Spleen (tissue), 11 donors: ENCODE measurements around the gene PDZD2. TPM values are rescaled to one million over a fixed set of nuclear protein-coding genes. Genes with fewer than 3 reads are reported as not detected.

ENCODE experiments used
- DNase-seq: peaks from one replicate; pipeline ENCODE4 v3.0.0-alpha.2; 2020
- H3K27ac ChIP-seq, 8 donors: fragments of 200-600 bp; sonication (generic) in 7 of 8; 1 replicate in 4 of 8; 2 replicates in 4 of 8; pipeline versions ENCODE4 v1.5.0 to v1.8.0; 2016 to 2021; ENCODE audit warnings: inconsistent platforms in 4 of 8, mild to moderate bottlenecking in 4 of 8, moderate library complexity in 1 of 8
- H3K27me3 ChIP-seq, 7 donors: fragments of 200-600 bp; sonication (generic) in 6 of 7; replicated peaks in 1 of 7; 1 replicate in 4 of 7; 2 replicates in 3 of 7; pipeline versions ENCODE4 v1.5.0 to v1.8.0; 2016 to 2021; ENCODE audit warnings: inconsistent platforms in 3 of 7, mild to moderate bottlenecking in 1 of 7
- H3K36me3 ChIP-seq, 6 donors: fragments of 200-600 bp; sonication (generic) in 5 of 6; 1 replicate in 4 of 6; 2 replicates in 2 of 6; pipeline versions ENCODE4 v1.5.0 to v1.8.0; 2016 to 2021; ENCODE audit warnings: inconsistent platforms in 2 of 6
- H3K4me1 ChIP-seq, 6 donors: fragments of 200-600 bp; sonication (generic) in 5 of 6; 1 replicate in 3 of 6; 2 replicates in 3 of 6; pipeline versions ENCODE4 v1.5.0 to v1.8.0; 2016 to 2021; ENCODE audit warnings: inconsistent platforms in 3 of 6
- H3K4me3 ChIP-seq, 8 donors: fragments of 200-600 bp; sonication (generic) in 7 of 8; 1 replicate in 4 of 8; 2 replicates in 4 of 8; pipeline versions ENCODE4 v1.5.0 to v1.8.0; 2016 to 2021; ENCODE audit warnings: inconsistent platforms in 4 of 8, mild to moderate bottlenecking in 4 of 8, moderate library complexity in 2 of 8
- H3K9me3 ChIP-seq, 8 donors: fragments of 200-600 bp; sonication (generic) in 7 of 8; 1 replicate in 4 of 8; 2 replicates in 4 of 8; pipeline versions ENCODE4 v1.5.0 to v1.8.0; 2016 to 2021; ENCODE audit warnings: inconsistent platforms in 4 of 8
- POLR2A ChIP-seq, 3 donors: fragments of 450-650 bp; IDR thresholded peaks; one replicate each; pipeline ENCODE4 v1.5.1; 2017; ENCODE audit warnings: antibody characterized with exemption in 3 of 3, mild to moderate bottlenecking in 1 of 3
- POLR2AphosphoS5 ChIP-seq, 3 donors: sonication (generic); formaldehyde crosslinking; IDR thresholded peaks; one replicate each; pipeline ENCODE4 v1.5.1; 2017; ENCODE audit warnings: antibody characterized with exemption in 3 of 3
- WGBS, 5 donors: extraction: QIAGEN DNeasy Blood & Tissue Kit in 3 of 5; methylation state at CpG; one replicate each; pipeline versions ENCODE4 v1.1.5 to v1.1.7; 2013 to 2018; 5-methylcytosine and 5-hydroxymethylcytosine counted together
- intact Hi-C: fragments of 100-400 bp; cut with DNase I; formaldehyde crosslinking; loops from one replicate; pipeline ENCODE4 v1.15.0; 2023; ENCODE audit warnings: low total_unique reads
- polyA plus RNA-seq, 3 donors: library from polyadenylated mRNA; stranded (reverse); fragments of 200-250 nt; gene quantifications; one replicate each; pipeline ENCODE4 v1.2.1, GENCODE V29; 2013
- total RNA-seq, 7 donors: library from RNA; depleted of rRNA in 3 of 7; stranded (reverse); fragments of >200 nt in 3 of 7; fragmentation: NEBNext Ultra II Directional in 4 of 7; extraction: Animal tissue kit (Norgen Biotek cat#: 25700) in 4 of 7; gene quantifications; one replicate each; pipeline versions ENCODE4 v1.1.0 to v1.2.1, GENCODE V29; 2016 to 2021
- TF ChIP-seq, protein P1 (sequence below), 11 experiments: fragments of 200-600 bp in 7 of 11; fragments of 450-650 bp in 4 of 11; sonication (generic) in 4 of 11; IDR thresholded peaks in 8 of 11; conservative IDR thresholded peaks in 3 of 11; 1 replicate in 7 of 11; 2 replicates in 4 of 11; pipeline versions ENCODE4 v1.4.0 to v1.8.0; 2016 to 2021; ENCODE audit warnings: antibody characterized with exemption in 11 of 11, inconsistent platforms in 4 of 11, mild to moderate bottlenecking in 1 of 11
- donor health status: healthy with polysubstance abuse.
- donor health status: DM: no; HTN: no; CAD: no; lungs with moderate emphysema.
- donor health status: DM: no; HTN: no; CAD: no.
- donor health status: Bipolar disorder and iron deficiency.
- donor health status: healthy.
- donor health status: DM: no; HTN: no; CAD: no.
- donor health status: DM: yes; HTN: yes; CAD: no.

PDZD2 gene
- total and polyA plus RNA-seq, 10 donors, result 0.09 to 4.7 (median 2.4) TPM

DNA sequence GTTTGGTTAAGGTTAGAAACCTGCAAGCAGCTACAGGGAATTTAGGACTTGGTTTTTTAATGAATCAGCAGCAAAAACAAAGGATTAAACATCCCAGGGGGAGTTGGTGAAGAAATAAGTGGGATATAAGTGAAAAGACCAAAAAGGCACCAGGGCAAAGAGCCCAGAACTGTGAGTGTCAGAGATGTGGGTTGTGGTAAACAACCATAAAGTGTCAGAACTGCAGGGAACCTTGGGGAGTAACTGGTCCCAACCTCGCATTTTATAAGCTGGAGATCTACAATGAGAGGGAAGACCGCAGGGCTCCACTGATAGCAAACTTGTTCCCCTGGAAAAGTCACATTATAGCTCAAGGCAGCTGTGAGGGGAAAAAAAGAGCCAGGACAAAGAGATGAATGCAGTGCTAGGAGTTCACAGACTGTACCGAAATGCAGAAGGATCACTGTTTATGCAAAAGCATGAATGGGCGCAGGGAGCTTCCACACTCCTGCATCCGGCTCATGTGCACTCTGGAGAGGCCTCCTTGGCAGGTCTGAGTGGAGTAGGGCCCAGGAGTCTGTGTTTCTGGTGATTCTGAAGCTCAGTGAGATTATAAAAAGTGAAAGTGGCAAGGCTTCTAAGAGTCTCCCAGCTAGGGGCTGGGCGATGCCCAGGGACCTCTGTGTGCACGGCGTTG, 378.9 kb downstream of the PDZD2 start:
- H3K4me1 ChIP-seq, result peaks cover 0 to 26% (median 4%) of the 10 kb centered on the region in 6 donors
- no peaks in the 10 kb centered on the region for H3K27me3 ChIP-seq
- peak; percentile 50 for DNase-seq
- no peaks in the 10 kb centered on the region for H3K36me3 ChIP-seq
- no peak for TF ChIP-seq POLR2AphosphoS5 (IDR thresholded peaks at IDR 0.05)
- peak overlapping the region in 4 of 8 donors; percentile 22 to 37 (median 25) for H3K27ac ChIP-seq
- no peaks in the 10 kb centered on the region for H3K9me3 ChIP-seq
- H3K4me3 ChIP-seq, result no peak overlapping the region
- 73 to 88% (median 76%) methylated on average over 8 of the region's 8 CpGs for WGBS, 5 donors
- intact Hi-C loops, result no loop called here

DNA sequence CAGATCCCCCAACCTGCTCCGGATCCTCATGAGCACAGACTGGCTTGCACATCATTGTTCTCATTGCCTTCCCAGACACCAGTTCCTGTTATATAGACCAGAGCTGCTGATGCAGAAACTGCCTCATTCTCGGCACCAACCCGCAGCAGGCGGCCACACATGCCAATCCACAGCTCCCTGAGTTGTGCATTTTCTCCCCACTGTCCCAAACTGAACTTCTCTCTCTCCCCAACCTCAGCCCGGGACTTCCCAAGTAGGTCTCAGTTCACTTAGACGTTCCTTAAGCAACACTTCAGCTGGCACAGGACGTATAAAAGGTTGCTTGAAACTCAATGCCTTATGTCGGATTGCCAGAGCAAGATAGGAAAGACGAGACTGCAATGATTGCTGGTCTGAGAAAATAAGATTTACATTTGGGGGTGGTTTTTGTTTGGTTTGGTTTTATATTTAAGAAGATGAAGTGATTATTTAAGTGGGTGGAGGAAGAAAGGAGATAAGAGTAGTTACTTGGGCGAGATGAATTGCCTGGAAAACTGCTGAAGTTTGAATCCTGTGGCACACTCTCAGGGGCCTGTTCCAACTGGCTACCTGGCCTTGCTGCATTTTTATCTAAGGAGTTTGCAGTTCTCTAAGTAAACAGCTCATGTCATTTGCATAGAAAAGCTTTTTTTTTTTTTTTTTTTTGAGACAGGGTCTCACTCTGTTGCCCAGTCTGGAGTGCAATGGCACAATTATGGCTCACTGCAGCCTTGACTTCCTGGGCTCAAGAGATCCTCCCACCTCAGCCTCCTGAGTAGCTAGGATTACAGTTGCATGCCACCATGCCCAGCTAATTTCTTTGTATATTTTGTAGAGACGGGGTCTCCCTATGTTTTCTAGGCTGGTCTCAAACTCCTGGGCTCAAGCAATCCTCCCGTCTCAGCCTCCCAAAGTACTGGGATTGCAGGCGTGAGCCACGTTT, 379.8 kb downstream of the PDZD2 start:
- TF ChIP-seq POLR2AphosphoS5 (IDR thresholded peaks at IDR 0.05) (no peak), POLR2A (IDR thresholded peaks at IDR 0.05) (no peak)
- TF ChIP-seq, protein P1, sequence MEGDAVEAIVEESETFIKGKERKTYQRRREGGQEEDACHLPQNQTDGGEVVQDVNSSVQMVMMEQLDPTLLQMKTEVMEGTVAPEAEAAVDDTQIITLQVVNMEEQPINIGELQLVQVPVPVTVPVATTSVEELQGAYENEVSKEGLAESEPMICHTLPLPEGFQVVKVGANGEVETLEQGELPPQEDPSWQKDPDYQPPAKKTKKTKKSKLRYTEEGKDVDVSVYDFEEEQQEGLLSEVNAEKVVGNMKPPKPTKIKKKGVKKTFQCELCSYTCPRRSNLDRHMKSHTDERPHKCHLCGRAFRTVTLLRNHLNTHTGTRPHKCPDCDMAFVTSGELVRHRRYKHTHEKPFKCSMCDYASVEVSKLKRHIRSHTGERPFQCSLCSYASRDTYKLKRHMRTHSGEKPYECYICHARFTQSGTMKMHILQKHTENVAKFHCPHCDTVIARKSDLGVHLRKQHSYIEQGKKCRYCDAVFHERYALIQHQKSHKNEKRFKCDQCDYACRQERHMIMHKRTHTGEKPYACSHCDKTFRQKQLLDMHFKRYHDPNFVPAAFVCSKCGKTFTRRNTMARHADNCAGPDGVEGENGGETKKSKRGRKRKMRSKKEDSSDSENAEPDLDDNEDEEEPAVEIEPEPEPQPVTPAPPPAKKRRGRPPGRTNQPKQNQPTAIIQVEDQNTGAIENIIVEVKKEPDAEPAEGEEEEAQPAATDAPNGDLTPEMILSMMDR (IDR thresholded peaks at IDR 0.05 in 8 of 11, conservative IDR thresholded peaks at IDR 0.05 in 3 of 11), result no peak
- H3K27ac ChIP-seq, result peak overlapping the region in 4 of 8 donors; percentile 22 to 37 (median 25)
- 72 to 80% (median 77%) methylated on average over 14 of the region's 14 CpGs for WGBS, 5 donors

DNA sequence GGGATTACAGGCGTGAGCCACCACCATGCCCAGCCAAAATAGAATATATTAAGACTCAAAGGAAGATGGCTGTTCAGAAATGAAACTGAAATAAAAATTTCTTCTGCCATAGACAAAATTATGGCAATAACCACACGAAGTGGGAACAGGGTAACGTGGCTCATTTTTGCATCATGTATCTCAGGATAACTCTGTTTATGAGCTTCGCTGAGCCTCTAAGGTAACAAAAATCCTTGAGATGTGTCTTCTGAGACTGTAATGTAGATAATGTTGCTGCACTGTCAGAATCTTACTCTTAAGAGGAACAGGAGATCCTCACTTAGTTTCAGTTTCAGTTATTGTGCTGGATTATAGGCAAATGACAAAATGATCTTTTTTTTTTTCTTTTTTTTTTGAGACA, 381.3 kb downstream of the PDZD2 start:
- intact Hi-C loops, result no loop called here
- WGBS, 5 donors, result 37 to 58% (median 42%) methylated on average over 4 of the region's 4 CpGs
- H3K36me3 ChIP-seq, result no peaks in the 10 kb centered on the region
- no peak for DNase-seq
- peak overlapping the region in 6 of 8 donors; percentile 22 to 76 (median 61) for H3K27ac ChIP-seq
- no peaks in the 10 kb centered on the region for H3K27me3 ChIP-seq
- H3K9me3 ChIP-seq, result no peaks in the 10 kb centered on the region
- peak overlapping the region in 3 of 8 donors; percentile 19 to 57 (median 27) for H3K4me3 ChIP-seq
- H3K4me1 ChIP-seq, result peaks cover 0 to 26% (median 4%) of the 10 kb centered on the region in 6 donors
- no peak for TF ChIP-seq POLR2A (IDR thresholded peaks at IDR 0.05)
- TF ChIP-seq, protein P1 (IDR thresholded peaks at IDR 0.05 in 8 of 11, conservative IDR thresholded peaks at IDR 0.05 in 3 of 11), result no peak
- TF ChIP-seq POLR2AphosphoS5 (IDR thresholded peaks at IDR 0.05), result no peak

More for the DNA sequence above, 379.8 kb downstream of the PDZD2 start:
- peak; percentile 62 for DNase-seq
- no peaks in the 10 kb centered on the region for H3K36me3 ChIP-seq
- intact Hi-C loops, result no loop called here
- no peaks in the 10 kb centered on the region for H3K27me3 ChIP-seq
- H3K4me1 ChIP-seq, result peaks cover 0 to 26% (median 4%) of the 10 kb centered on the region in 6 donors
- no peaks in the 10 kb centered on the region for H3K9me3 ChIP-seq
- no peak overlapping the region for H3K4me3 ChIP-seq

DNA sequence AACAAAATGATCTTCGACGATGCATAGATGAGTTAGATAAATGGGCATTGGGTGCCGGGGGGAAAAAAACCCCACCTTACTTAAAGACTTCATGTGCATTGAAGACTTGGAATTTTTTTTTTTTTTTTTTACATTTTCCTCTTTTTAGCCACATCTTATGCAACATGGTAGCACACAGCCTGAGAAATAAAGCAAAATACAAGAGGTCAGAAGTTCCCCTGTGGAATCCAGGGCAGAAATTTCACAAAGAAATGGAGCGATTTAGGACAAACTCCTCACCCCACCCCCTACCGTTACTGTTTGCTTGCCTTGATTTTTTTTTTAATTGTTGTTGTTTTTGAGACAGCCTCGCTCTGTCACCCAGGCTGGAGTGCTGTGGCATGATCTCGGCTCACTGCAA, 382.0 kb downstream of the PDZD2 start:
- Histone ChIP-seq H3K4me3 (peak overlapping the region in 1 of 8 donors; percentile 57), H3K9me3 (no peaks in the 10 kb centered on the region), H3K27ac (peak overlapping the region in 3 of 8 donors; percentile 46 to 74 (median 62)), H3K4me1 (peaks cover 0 to 26% (median 4%) of the 10 kb centered on the region in 6 donors), H3K27me3 (no peaks in the 10 kb centered on the region), H3K36me3 (no peaks in the 10 kb centered on the region)
- DNase-seq, result peak; percentile 3
- intact Hi-C loops, result no loop called here
- 84 to 89% (median 85%) methylated on average over 7 of the region's 7 CpGs for WGBS, 5 donors
- TF ChIP-seq, protein P1 (IDR thresholded peaks at IDR 0.05 in 8 of 11, conservative IDR thresholded peaks at IDR 0.05 in 3 of 11), result no peak
- TF ChIP-seq POLR2A (IDR thresholded peaks at IDR 0.05) (no peak), POLR2AphosphoS5 (IDR thresholded peaks at IDR 0.05) (no peak)
